NCI-H1436 treated with DMSO at 0.1 percent for 48 hours (cell line): ENCODE measurements around the gene TMEM18.
"Not testable (repeated sequence)": the region's sequence is repeated elsewhere in the genome, so short reads cannot be mapped to it uniquely, and the experiment has no call there.

Source experiments
- DNase-seq: peaks from one replicate; lab custom pipeline; 2025; lab: John Stamatoyannopoulos, UW

TMEM18 gene

GRCh38 chr2:693606-694005 lies 16.4 kb upstream of the TMEM18 start:
- no peak for DNase-seq

GRCh38 chr2:692767-693166 lies 15.6 kb upstream of the TMEM18 start:
- DNase-seq = no peak

GRCh38 chr2:691821-692761 lies 14.9 kb upstream of the TMEM18 start:
- DNase-seq = no peak

- DNase-seq = no peak
Observed at GRCh38 chr2:690799-691198, 13.6 kb upstream of the TMEM18 start.

GRCh38 chr2:689877-690510 lies 12.8 kb upstream of the TMEM18 start:
- DNase-seq = no peak

GRCh38 chr2:689237-689636 lies 12.0 kb upstream of the TMEM18 start:
- DNase-seq = no peak

GRCh38 chr2:688504-689076 lies 11.4 kb upstream of the TMEM18 start:
- DNase-seq = no peak

GRCh38 chr2:685421-685820 lies 8.2 kb upstream of the TMEM18 start:
- DNase-seq = no peak

- not testable (repeated sequence) for DNase-seq
Observed at GRCh38 chr2:684913-685312, 7.7 kb upstream of the TMEM18 start.

GRCh38 chr2:682226-682625 lies 5.0 kb upstream of the TMEM18 start:
- DNase-seq = no peak

GRCh38 chr2:681312-681711 lies 4.1 kb upstream of the TMEM18 start:
- DNase-seq = no peak

GRCh38 chr2:680496-680895 lies 3.3 kb upstream of the TMEM18 start:
- no peak for DNase-seq

GRCh38 chr2:678964-679363 lies 1.8 kb upstream of the TMEM18 start:
- DNase-seq = no peak

- DNase-seq = no peak
Observed at GRCh38 chr2:677959-678550, 849 bp upstream of the TMEM18 start.

- DNase-seq = peak; percentile 86
Observed at GRCh38 chr2:676647-677055, 555 bp downstream of the TMEM18 start.

GRCh38 chr2:675982-676646 lies 1.1 kb downstream of the TMEM18 start:
- no peak for DNase-seq

- DNase-seq = no peak
Observed at GRCh38 chr2:675460-675859, 1.7 kb downstream of the TMEM18 start.

GRCh38 chr2:675051-675450 lies 2.2 kb downstream of the TMEM18 start:
- no peak for DNase-seq

GRCh38 chr2:674321-674985 lies 2.8 kb downstream of the TMEM18 start:
- no peak for DNase-seq

- DNase-seq = no peak
Observed at GRCh38 chr2:673615-674320, 3.4 kb downstream of the TMEM18 start.

GRCh38 chr2:673016-673415 lies 4.2 kb downstream of the TMEM18 start:
- no peak for DNase-seq
